Mesodermal cell (in vitro differentiated cells): ENCODE measurements around the gene METTL3.

Experiments used
- H3K27ac ChIP-seq: 2 replicates; pipeline ENCODE4 v1.7.0; 2013; ENCODE audit warnings: mild to moderate bottlenecking, low read depth, low read length, moderate library complexity; ENCODE audit not compliant: severe bottlenecking
- H3K36me3 ChIP-seq: 2 replicates; pipeline ENCODE4 v1.7.1; 2013; ENCODE audit warnings: mild to moderate bottlenecking, low read length, moderate library complexity; ENCODE audit not compliant: control insufficient read depth, insufficient read depth
- H3K4me1 ChIP-seq: one replicate; pipeline ENCODE4 v1.7.1; 2013; ENCODE audit warnings: mild to moderate bottlenecking, low read length; ENCODE audit not compliant: insufficient read depth, control insufficient read depth, poor library complexity, severe bottlenecking
- H3K4me3 ChIP-seq: 2 replicates; pipeline ENCODE4 v1.7.0; 2013; ENCODE audit warnings: low read length, control low read depth, mild to moderate bottlenecking; ENCODE audit not compliant: insufficient read depth, poor library complexity, severe bottlenecking; ENCODE audit errors: extremely low read depth
- H3K9me3 ChIP-seq: 2 replicates; pipeline ENCODE4 v1.7.1; 2013; ENCODE audit warnings: mild to moderate bottlenecking, low read length, moderate library complexity; ENCODE audit not compliant: control insufficient read depth
- WGBS, 2 experiments: methylation state at CpG; one replicate each; pipeline ENCODE4 v1.1.5; 2013; ENCODE audit warnings: missing lambda C conversion rate in 2 of 2; ENCODE audit not compliant: insufficient coverage in 2 of 2; 5-methylcytosine and 5-hydroxymethylcytosine counted together

The METTL3 gene

DNA sequence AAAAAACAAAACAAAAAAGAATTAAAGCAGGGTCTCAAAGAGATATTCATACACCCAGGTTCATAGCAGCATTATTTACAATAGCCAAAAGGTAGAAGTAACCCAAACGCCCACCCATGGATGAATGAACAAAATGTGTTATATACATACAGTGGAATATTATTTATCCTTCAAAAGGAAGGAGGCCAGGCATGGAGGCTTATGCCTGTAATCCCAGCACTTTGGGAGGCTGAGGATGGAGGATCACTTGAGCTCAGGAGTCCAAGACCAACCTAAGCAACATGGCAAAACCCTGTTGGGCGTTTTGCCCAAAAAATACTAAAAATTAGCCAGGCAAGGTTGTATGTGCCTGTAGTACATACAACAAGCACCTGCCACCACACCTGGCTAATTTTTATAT lies 4.6 kb downstream of the METTL3 start:
- Histone ChIP-seq H3K4me1 (peaks cover 10% of the 10 kb centered on the region), H3K36me3 (peaks cover 70% of the 10 kb centered on the region), H3K27ac (no peak overlapping the region), H3K4me3 (no peak overlapping the region), H3K9me3 (no peaks in the 10 kb centered on the region)
- 83% methylated on average over 1 of the region's 2 CpGs; no CpG with 5 or more reads in 1 of the 2 experiments for WGBS, 2 experiments

DNA sequence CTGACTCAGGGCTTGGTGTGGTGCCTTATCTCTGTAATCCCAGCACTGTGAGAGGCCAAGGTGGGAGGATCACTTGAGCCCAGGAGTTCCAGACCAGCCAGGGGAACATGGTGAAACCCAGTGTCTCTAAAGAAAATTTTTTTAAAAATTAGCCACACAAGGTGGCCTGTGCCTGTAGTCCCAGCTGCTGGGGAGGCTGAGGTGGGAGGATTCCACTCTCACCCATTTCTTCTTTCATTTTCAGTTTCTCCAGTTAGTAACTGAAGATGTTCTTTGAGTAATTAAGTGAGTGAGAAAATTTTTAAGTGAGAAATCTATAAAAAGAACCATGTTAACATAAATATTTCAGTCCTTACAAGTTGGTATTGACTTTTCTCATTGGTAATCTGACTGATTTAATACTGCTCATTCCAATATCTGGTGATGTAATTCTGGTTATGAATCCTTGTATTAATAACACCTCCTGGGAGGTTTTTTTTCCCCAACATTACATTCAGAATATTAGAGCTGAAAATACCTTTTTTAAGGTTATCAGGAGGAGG lies 6.1 kb downstream of the METTL3 start:
- Histone ChIP-seq H3K4me3 (no peak overlapping the region), H3K9me3 (no peaks in the 10 kb centered on the region), H3K36me3 (peaks cover 84% of the 10 kb centered on the region), H3K4me1 (peaks cover 10% of the 10 kb centered on the region), H3K27ac (no peak overlapping the region)

DNA sequence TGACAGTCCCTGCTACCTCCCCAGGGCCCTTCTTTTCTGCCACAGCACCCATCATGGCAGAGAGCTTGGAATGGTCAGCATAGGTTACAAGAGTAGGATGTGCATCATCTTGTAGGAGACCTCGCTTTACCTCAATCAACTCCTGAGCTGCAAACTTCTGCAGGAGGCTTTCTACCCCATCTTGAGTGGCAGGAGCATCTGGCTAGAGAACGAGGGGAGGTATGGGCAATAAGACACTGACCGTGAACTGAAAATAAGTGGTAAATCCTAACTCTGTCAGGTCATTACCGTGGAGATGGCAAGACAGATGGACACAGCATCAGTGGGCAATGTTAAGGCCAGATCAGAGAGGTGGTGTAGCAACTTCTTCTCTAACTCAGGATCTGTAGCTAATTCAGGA lies 7.8 kb downstream of the METTL3 start:
- Histone ChIP-seq H3K9me3 (no peaks in the 10 kb centered on the region), H3K4me1 (peaks cover 4% of the 10 kb centered on the region), H3K27ac (no peak overlapping the region), H3K36me3 (peaks cover 89% of the 10 kb centered on the region), H3K4me3 (no peak overlapping the region)
- WGBS, 2 experiments = 96 to 100% methylated on average over 2 to 3 of the region's 4 CpGs

DNA sequence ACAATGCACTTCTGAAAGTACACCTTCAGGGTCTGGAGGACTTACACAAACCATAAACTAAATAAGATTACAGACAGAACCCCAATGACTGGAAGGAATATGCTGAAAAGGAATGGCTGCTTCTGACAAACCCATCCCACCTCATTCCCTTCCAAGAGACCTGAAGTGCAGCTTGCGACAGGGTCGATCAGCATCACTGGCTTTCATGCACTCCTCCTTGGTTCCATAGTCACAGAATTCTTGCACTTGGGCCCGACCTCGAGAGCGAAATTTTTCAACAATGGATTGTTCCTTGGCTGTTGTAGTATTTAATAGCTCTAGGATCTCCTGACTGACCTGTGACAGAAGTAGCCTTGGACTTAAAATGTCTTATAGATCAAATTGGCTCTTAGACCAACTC lies 9.6 kb downstream of the METTL3 start:
- H3K9me3 ChIP-seq = no peaks in the 10 kb centered on the region
- peaks cover 4% of the 10 kb centered on the region for H3K4me1 ChIP-seq
- whole genome bisulfite sequencing, 2 experiments = 91 to 97% methylated on average over 2 to 5 of the region's 5 CpGs
- peaks cover 92% of the 10 kb centered on the region for H3K36me3 ChIP-seq
- no peak overlapping the region for H3K27ac ChIP-seq
- H3K4me3 ChIP-seq = no peak overlapping the region

DNA sequence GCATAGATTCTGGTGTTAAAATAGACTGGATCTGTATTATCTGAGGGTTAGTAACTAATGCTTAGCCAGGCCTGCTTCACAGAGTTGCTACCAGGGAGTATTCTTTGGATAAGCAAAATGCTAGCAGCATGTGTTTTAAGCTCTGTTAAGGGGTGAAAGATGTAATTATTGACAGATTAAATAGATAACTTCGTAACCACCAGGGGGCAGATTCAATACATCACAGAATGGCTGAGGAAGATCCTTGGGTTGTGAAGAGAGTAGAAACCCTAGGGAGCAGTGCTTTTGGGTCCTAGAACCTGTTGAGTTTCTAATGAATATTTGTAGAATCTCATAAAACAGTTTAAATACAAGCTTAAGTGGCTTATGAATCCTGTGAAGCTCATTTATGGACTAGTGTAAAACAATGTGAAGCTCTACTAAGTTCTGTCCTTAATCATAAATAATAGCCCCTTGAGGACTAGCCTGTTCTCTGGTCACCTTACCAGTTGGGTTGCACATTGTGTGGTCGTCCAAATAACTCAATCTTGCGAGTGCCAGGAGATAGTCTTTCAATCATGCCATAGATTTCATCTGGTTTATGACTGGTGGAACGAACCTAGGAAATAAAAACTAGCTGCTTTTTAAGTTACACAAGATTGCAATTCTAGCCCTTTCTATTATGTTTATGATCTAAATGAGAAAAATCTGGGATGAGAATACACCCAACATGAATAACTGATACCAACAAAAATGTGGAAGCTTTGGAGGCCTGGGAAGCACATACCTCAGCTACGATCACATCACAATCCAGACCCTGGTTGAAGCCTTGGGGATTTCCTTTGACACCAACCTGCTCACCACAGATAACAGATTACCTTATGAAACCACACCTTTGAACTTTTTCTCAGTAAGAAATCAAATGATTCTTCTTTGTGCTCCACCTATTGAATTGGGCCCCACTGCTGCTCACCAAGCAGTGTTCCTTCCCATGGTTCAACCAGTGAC lies 12.3 kb downstream of the METTL3 start:
- peak overlapping the region; percentile 39 for H3K27ac ChIP-seq
- no peak overlapping the region for H3K4me3 ChIP-seq
- peaks cover 94% of the 10 kb centered on the region for H3K36me3 ChIP-seq
- WGBS, 2 experiments = 77 to 94% methylated on average over 4 to 5 of the region's 5 CpGs
- H3K9me3 ChIP-seq = no peaks in the 10 kb centered on the region
- peaks cover 9% of the 10 kb centered on the region for H3K4me1 ChIP-seq

DNA sequence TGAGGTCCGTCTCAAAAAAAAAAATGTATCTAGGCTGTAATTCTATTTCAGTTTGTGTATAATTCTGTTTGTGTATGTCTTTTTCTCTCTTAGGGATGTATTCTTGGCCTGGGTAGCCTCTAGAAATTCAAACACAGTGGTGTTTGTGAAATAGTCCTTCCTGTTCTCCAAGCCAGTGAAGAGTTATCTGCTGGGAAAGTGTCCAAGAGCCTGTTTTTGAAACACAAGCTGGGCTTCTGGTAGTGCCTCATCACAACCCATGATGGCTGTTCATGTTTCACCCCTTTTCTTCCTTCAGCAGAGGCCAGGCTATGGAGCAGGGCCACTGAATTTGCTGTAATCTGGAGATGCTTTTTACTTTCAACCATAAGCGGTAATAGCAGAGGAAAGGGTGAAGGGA lies 14.7 kb downstream of the METTL3 start:
- peaks cover 9% of the 10 kb centered on the region for H3K4me1 ChIP-seq
- H3K4me3 ChIP-seq = no peak overlapping the region
- H3K9me3 ChIP-seq = no peaks in the 10 kb centered on the region
- no peak overlapping the region for H3K27ac ChIP-seq
- 89 to 90% methylated on average over 2 of the region's 2 CpGs for WGBS, 2 experiments
- H3K36me3 ChIP-seq = peaks cover 89% of the 10 kb centered on the region

DNA sequence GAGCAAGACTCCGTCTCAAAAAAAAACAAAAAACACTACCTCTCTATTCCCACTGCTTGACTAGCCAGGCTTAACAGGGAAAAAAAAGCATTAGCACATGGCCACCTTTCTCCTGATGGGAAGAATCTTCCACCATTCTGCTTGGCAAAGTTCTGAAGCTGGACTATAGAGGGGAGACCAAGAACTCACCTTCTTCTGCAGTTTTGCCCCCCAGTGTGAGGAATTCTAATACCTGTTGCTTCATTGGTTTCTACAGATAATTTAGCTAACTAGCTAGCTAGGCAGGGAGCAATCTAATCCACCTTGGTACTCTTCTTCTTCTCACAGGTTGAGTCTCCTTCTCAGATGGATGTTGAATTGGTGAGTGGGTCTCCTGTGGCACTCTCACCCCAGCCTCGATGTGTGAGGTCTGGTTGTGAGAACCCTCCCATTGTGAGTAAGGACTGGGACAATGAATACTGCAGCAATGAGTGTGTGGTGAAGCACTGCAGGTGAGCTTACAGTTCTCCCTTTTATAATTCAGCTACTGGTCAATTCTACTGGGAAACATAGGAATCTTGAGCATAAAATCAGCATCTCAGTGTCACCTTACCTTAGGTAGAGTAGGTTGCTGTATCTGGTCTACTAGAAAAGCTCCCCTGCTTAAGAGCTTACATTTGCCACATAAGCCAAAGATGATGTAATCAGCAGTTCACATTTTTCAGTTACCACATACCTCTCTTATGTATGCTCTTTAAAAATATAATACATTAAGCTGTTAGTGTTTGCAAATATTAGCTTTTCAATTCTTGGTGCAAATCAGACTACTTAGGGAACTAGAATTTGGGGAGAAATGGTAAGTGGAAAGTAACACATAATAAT lies 16.0 kb downstream of the METTL3 start:
- no peaks in the 10 kb centered on the region for H3K9me3 ChIP-seq
- H3K27ac ChIP-seq = peak overlapping the region; percentile 16
- H3K4me3 ChIP-seq = no peak overlapping the region
- 40% methylated on average over 1 of the region's 2 CpGs; no CpG with 5 or more reads in 1 of the 2 experiments for WGBS, 2 experiments
- H3K36me3 ChIP-seq = peaks cover 89% of the 10 kb centered on the region
- peaks cover 9% of the 10 kb centered on the region for H3K4me1 ChIP-seq

DNA sequence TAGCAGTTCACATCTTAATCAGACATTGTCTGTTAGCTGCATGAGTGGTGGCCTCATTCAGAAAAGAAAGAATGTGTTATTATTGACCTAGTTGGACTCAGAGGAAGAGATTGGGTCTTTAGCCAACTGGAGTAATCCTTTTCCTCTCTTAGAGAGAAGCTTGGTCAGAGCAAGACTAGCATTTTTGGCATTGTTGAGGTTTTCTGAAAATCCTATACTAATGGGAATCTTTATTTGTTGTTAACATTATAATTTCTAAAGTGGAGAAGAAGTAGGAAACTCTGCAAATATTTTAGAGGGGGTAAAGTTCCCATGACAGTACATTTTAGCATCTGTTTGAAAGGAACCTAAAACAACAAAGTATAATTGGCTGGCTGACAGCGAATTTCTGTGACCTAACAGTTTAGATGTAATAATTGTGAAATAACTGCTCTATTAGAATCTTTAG lies 24.5 kb downstream of the METTL3 start:
- H3K27ac ChIP-seq = no peak overlapping the region
- H3K4me3 ChIP-seq = no peak overlapping the region

DNA sequence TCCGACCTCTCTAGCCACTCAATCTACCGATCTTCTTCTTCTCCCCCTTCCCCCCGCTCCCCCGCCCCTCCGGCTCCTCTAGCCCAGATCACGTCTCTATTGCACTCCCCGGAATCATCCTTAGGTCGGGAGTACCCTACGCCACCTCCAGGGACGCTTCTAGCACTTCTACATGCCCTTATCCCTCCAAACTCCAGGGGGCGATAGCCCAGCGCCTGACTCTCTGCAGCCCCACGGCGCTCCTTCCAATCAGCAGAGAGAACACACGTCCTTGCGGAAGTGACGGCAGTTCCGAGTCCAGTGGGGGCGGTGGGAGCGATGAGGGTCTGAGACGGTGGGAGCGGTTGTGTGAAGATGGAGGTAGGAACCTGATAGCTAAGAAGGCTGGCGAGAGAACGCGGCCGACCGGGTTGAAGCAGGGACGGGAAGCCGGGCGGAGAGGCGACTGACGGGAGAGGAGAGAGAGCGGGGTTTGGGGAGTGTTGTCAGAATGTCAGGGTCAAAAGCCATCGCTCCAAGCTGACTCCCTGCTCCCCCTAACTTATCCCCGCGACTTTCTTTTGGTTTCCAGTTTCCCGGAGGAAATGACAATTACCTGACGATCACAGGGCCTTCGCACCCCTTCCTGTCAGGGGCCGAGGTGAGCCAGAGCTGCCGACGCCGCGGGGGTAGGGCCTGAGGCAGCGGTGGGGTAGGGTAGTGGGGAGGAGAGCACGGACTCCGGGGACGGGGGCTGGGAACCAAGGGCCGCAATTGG lies 34.0 kb downstream of the METTL3 start, which contains the start of the genes RAB2B and TOX4:
Gene RAB2B, minus strand, starts transcription at position 35 of the 757 bp plus-strand sequence. CDS start 87 bp downstream, outside the sequence.
Gene TOX4, plus strand, starts transcription at position 271 of the 757 bp plus-strand sequence. Its CDS starts 84 bp downstream, at position 355.
- Histone ChIP-seq H3K36me3 (peaks cover 13% of the 10 kb centered on the region), H3K4me1 (no peaks in the 10 kb centered on the region), H3K4me3 (peak within 1 kb of the TSS; percentile 88), H3K27ac (peak within 1 kb of the TSS; percentile 68), H3K9me3 (no peaks in the 10 kb centered on the region)
- 0 to 1% methylated on average over 22 to 42 of the region's 49 CpGs for WGBS, 2 experiments

More for the DNA sequence above, 24.5 kb downstream of the METTL3 start:
- no CpG with 5 or more reads among the region's 1 CpG for WGBS, 2 experiments
- peaks cover 43% of the 10 kb centered on the region for H3K36me3 ChIP-seq
- peaks cover 4% of the 10 kb centered on the region for H3K4me1 ChIP-seq
- H3K9me3 ChIP-seq = no peaks in the 10 kb centered on the region

DNA sequence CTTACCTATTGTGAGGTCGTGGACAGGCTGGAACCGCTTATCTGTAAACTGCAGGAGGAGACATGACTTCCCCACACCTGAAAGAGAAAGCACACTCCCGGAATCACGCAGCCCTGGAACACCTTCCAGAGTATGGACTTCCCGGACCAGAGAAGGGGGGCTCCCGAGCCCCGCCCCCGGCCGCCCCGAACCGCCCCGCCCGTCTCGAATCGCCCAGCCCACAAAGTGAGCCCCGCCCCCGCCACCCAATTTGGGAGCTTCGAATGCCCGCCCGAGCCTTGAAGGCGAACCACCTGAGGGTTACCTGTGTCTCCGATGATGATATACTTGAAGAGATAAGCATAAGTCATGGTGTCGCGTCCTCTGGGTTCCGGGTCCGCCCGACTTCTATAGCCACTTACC lies 34.6 kb downstream of the METTL3 start:
- Histone ChIP-seq H3K9me3 (no peaks in the 10 kb centered on the region), H3K4me1 (no peaks in the 10 kb centered on the region), H3K4me3 (peak overlapping the region; percentile 88), H3K36me3 (peaks cover 13% of the 10 kb centered on the region), H3K27ac (no peak overlapping the region)
- 0 to 1% methylated on average over 5 to 22 of the region's 27 CpGs for WGBS, 2 experiments
